B cell (primary cell): ENCODE measurements around the gene ADAMTS14. TPM values are rescaled to one million over a fixed set of nuclear protein-coding genes. Genes with fewer than 3 reads are reported as not detected.

Experiments
- ATAC-seq: fragments of 200-7000 bp; cut with Tn5 transposase; one replicate; pipeline ENCODE4 v1.10.0; 2021; ENCODE audit warnings: low read depth, mild to moderate bottlenecking, moderate number of reproducible peaks, moderate library complexity
- CTCF ChIA-PET: fragments of 350-600 bp; sonication (Branson Sonifier 250); formaldehyde crosslinking; loops from one replicate; lab custom pipeline; 2021; ENCODE audit warnings: antibody characterized with exemption, inconsistent platforms; lab: Charles Lee
- POLR2A ChIA-PET: fragments of 350-600 bp; sonication (Branson Sonifier 250); formaldehyde crosslinking; loops from one replicate; lab custom pipeline; 2021; ENCODE audit warnings: antibody characterized with exemption; lab: Charles Lee
- DNase-seq: peaks from one replicate; pipeline ENCODE4 v3.0.0; 2013
- H2AFZ ChIP-seq: 2 replicates; pipeline ENCODE4 v1.6.1; 2012; ENCODE audit warnings: mild to moderate bottlenecking, low read depth, low read length; ENCODE audit not compliant: insufficient read depth, poor library complexity, severe bottlenecking
- H3K27ac ChIP-seq, 2 donors: 1 replicate in 1 of 2; 2 replicates in 1 of 2; pipeline ENCODE4 v1.5.1; 2012 to 2013; ENCODE audit warnings: low read length in 2 of 2, mild to moderate bottlenecking in 2 of 2, moderate library complexity in 1 of 2
- H3K27me3 ChIP-seq, 4 experiments: fragments of 200-600 bp in 1 of 4; sonication (generic) in 1 of 4; replicated peaks in 1 of 4; 1 replicate in 2 of 4; 2 replicates in 2 of 4; pipeline versions ENCODE4 v1.6.1 to v1.7.0; 2013 to 2016; ENCODE audit warnings: low read length in 3 of 4, mild to moderate bottlenecking in 2 of 4, mixed read lengths in 1 of 4, moderate library complexity in 1 of 4; ENCODE audit not compliant: insufficient read depth in 4 of 4, control insufficient read depth in 3 of 4; ENCODE audit errors: control extremely low read depth in 1 of 4
- H3K36me3 ChIP-seq, 2 experiments: replicated peaks in 1 of 2; 1 replicate in 1 of 2; 2 replicates in 1 of 2; pipeline versions ENCODE4 v1.6.1 to v1.7.1; 2013; ENCODE audit warnings: low read length in 1 of 2; ENCODE audit not compliant: insufficient read depth in 2 of 2, control insufficient read depth in 1 of 2; ENCODE audit errors: control extremely low read depth in 1 of 2, extremely low read depth in 1 of 2
- H3K4me1 ChIP-seq, 2 donors: fragments of 200-600 bp in 1 of 2; sonication (generic) in 1 of 2; 1 replicate in 1 of 2; 2 replicates in 1 of 2; pipeline versions ENCODE4 v1.5.1 to v1.6.1; 2013 to 2017; ENCODE audit warnings: low read length in 2 of 2; ENCODE audit not compliant: control insufficient read depth in 2 of 2, insufficient read depth in 2 of 2
- H3K4me2 ChIP-seq: replicated peaks from 2 replicates; pipeline ENCODE3; 2012; ENCODE audit warnings: mild to moderate bottlenecking, low read depth, low read length; ENCODE audit not compliant: poor library complexity, severe bottlenecking
- H3K4me3 ChIP-seq, 5 experiments: fragments of 200-600 bp in 1 of 5; sonication (generic) in 1 of 5; 1 replicate in 3 of 5; 2 replicates in 2 of 5; pipeline versions ENCODE4 v1.5.1 to v1.7.0; 2011 to 2016; ENCODE audit warnings: low read length in 4 of 5, mild to moderate bottlenecking in 4 of 5, low read depth in 2 of 5, control low read depth in 1 of 5, moderate library complexity in 1 of 5; ENCODE audit not compliant: insufficient read depth in 1 of 5; ENCODE audit errors: control extremely low read depth in 1 of 5, extremely low read depth in 1 of 5
- H3K79me2 ChIP-seq: fragments of 200-600 bp; sonication (generic); one replicate; pipeline ENCODE4 v1.6.0; 2016; ENCODE audit warnings: low read length; ENCODE audit not compliant: control insufficient read depth, insufficient read depth
- H3K9ac ChIP-seq: fragments of 200-600 bp; sonication (generic); 2 replicates; pipeline ENCODE4 v1.6.1; 2017; ENCODE audit warnings: mild to moderate bottlenecking, low read length, moderate library complexity
- H3K9me3 ChIP-seq, 3 donors: one replicate each; pipeline versions ENCODE4 v1.6.1 to v1.7.1; 2013; ENCODE audit warnings: low read length in 2 of 3; ENCODE audit not compliant: control insufficient read depth in 2 of 3, insufficient read depth in 1 of 3; ENCODE audit errors: control extremely low read depth in 1 of 3
- H4K20me1 ChIP-seq: 2 replicates; pipeline ENCODE4 v1.6.0; 2012; ENCODE audit warnings: mild to moderate bottlenecking, low read length; ENCODE audit not compliant: insufficient read depth, control insufficient read depth, poor library complexity, severe bottlenecking
- H3K27ac Mint-ChIP-seq: one replicate; pipeline ENCODE4 v1.8.0; 2021; ENCODE audit warnings: mixed read lengths
- H3K27me3 Mint-ChIP-seq: one replicate; pipeline ENCODE4 v1.8.0; 2021; ENCODE audit warnings: mixed read lengths
- H3K4me1 Mint-ChIP-seq: one replicate; pipeline ENCODE4 v1.8.0; 2021; ENCODE audit warnings: mixed read lengths
- H3K4me3 Mint-ChIP-seq: one replicate; pipeline ENCODE4 v1.8.0; 2021; ENCODE audit warnings: mixed read lengths
- H3K9me3 Mint-ChIP-seq: one replicate; pipeline ENCODE4 v1.8.0; 2022; ENCODE audit warnings: mixed read lengths; ENCODE audit not compliant: insufficient read depth
- EZH2 ChIP-seq: IDR thresholded peaks from 2 replicates; pipeline ENCODE4 v1.6.1; 2012; ENCODE audit warnings: borderline replicate concordance, low read depth, mild to moderate bottlenecking, moderate library complexity, low read length; ENCODE audit not compliant: insufficient read depth, poor library complexity, severe bottlenecking
- WGBS: methylation state at CpG from one replicate; pipeline ENCODE4 v1.1.5; 2013; ENCODE audit warnings: missing lambda C conversion rate; ENCODE audit not compliant: insufficient coverage; 5-methylcytosine and 5-hydroxymethylcytosine counted together
- intact Hi-C: fragments of 100-400 bp; cut with micrococcal nuclease; formaldehyde crosslinking; loops from one replicate; pipeline ENCODE4 v1.10.0; 2022
- polyA plus RNA-seq: library from polyadenylated mRNA; depleted of rRNA; stranded (reverse); fragments of >200 nt; gene quantifications from 2 replicates; pipeline ENCODE4 v1.2.3, GENCODE V29; 2012
- total RNA-seq, 2 donors: library from RNA; stranded (reverse); fragments of 120-200 nt in 1 of 2; gene quantifications; 1 replicate in 1 of 2; 2 replicates in 1 of 2; pipeline versions ENCODE4 v1.2.3 to v1.2.4, GENCODE V29; 2013 to 2022
- TF ChIP-seq, protein P1 (sequence below): fragments of 200-600 bp; IDR thresholded peaks from one replicate; pipeline ENCODE4 v1.8.0; 2022; ENCODE audit warnings: antibody characterized with exemption, mild to moderate bottlenecking

Gene ADAMTS14
- total and polyA plus RNA-seq, 2 donors (not counting 1 experiment from before 2014, with no cell fraction given): not detected

DNA sequence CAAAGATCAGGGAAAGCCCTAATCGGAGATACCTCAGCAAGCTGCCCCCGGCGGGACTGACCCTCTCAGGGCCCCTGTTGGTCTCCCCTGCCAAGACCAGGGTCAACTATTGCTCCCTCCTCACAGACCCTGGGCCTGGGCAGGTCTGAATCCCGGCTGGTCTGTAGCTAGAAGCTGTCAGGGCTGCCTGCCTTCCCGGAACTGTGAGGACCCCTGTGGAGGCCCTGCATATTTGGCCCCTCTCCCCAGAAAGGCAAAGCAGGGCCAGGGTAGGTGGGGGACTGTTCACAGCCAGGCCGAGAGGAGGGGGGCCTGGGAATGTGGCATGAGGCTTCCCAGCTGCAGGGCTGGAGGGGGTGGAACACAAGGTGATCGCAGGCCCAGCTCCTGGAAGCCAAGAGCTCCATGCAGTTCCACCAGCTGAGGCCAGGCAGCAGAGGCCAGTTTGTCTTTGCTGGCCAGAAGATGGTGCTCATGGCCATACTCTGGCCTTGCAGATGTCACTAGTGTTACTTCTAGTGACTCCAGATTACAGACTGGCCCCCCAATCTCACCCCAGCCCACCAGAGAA lies 88.8 kb downstream of the ADAMTS14 start:
- no peak overlapping the region for H3K27ac ChIP-seq
- H3K4me3 ChIP-seq: no peak overlapping the region
- H3K4me1 Mint-ChIP-seq: no peaks in the 10 kb centered on the region
- H3K27ac Mint-ChIP-seq: no peak overlapping the region
- ATAC-seq: no peak
- H3K4me3 Mint-ChIP-seq: no peak overlapping the region
- TF ChIP-seq EZH2: no peak
- TF ChIP-seq, protein P1, sequence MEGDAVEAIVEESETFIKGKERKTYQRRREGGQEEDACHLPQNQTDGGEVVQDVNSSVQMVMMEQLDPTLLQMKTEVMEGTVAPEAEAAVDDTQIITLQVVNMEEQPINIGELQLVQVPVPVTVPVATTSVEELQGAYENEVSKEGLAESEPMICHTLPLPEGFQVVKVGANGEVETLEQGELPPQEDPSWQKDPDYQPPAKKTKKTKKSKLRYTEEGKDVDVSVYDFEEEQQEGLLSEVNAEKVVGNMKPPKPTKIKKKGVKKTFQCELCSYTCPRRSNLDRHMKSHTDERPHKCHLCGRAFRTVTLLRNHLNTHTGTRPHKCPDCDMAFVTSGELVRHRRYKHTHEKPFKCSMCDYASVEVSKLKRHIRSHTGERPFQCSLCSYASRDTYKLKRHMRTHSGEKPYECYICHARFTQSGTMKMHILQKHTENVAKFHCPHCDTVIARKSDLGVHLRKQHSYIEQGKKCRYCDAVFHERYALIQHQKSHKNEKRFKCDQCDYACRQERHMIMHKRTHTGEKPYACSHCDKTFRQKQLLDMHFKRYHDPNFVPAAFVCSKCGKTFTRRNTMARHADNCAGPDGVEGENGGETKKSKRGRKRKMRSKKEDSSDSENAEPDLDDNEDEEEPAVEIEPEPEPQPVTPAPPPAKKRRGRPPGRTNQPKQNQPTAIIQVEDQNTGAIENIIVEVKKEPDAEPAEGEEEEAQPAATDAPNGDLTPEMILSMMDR: no peak
- no peak overlapping the region for H3K4me2 ChIP-seq
- intact Hi-C loops: no loop called here
- H3K36me3 ChIP-seq: no peaks in the 10 kb centered on the region
- H3K9me3 Mint-ChIP-seq: peaks cover 7% of the 10 kb centered on the region
- no peaks in the 10 kb centered on the region for H3K79me2 ChIP-seq
- WGBS: 85% methylated on average over 7 of the region's 7 CpGs
- no peaks in the 10 kb centered on the region for H3K27me3 ChIP-seq
- CTCF ChIA-PET: interaction anchor here (1.4 to 8.8 kb wide), 4 partner anchors 13 to 299 kb away, joined by 5 to 91 read pairs (median 17); no protein-coding TSS in a partner anchor
- H2AFZ ChIP-seq: no peak overlapping the region
- peaks cover 0 to 5% (median 4%) of the 10 kb centered on the region in 3 donors for H3K9me3 ChIP-seq
- H3K4me1 ChIP-seq: no peaks in the 10 kb centered on the region
- no peaks in the 10 kb centered on the region for H4K20me1 ChIP-seq
- DNase-seq: no peak
- POLR2A ChIA-PET: no interaction called here
- no peak overlapping the region for H3K9ac ChIP-seq
- peaks cover 7% of the 10 kb centered on the region for H3K27me3 Mint-ChIP-seq

DNA sequence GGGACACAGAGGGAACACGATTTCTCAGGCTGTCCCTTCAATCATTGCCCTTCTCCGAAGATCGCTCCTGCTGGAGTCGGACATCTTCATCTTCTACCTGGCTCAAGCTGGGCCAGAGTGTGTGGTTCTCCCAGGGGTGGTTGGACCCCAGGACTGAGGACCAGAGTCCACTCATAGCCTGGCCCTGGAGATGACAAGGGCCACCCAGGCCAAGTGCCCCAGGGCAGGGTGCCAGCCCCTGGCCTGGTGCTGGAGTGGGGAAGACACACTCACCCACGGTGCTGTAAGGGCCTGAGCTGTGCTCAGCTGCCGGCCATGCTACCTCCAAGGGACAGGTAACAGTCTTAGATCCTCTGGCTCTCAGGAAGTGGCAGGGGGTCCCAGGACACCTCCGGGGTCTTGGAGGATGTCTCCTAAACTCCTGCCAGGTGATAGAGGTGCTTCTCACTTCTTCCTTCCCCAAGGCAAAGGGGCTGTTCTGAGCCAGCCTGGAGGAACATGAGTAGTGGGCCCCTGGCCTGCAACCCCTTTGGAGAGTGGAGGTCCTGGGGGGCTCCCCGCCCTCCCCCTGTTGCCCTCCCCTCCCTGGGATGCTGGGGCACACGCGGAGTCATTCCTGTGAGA lies 89.5 kb downstream of the ADAMTS14 start:
- H3K27ac Mint-ChIP-seq: no peak overlapping the region
- Histone ChIP-seq H3K9ac (no peak overlapping the region), H3K27ac (no peak overlapping the region), H3K79me2 (no peaks in the 10 kb centered on the region), H4K20me1 (no peaks in the 10 kb centered on the region), H3K4me2 (no peak overlapping the region), H3K4me1 (no peaks in the 10 kb centered on the region), H3K4me3 (no peak overlapping the region), H3K27me3 (no peaks in the 10 kb centered on the region), H2AFZ (no peak overlapping the region), H3K9me3 (peaks cover 0 to 8% (median 8%) of the 10 kb centered on the region in 3 donors), H3K36me3 (no peaks in the 10 kb centered on the region)
- ChIA-PET CTCF (interaction anchor here (0.7 to 8.8 kb wide), 5 partner anchors 203 to 300 kb away, joined by 3 to 91 read pairs (median 4); no protein-coding TSS in a partner anchor), POLR2A (no interaction called here)
- TF ChIP-seq EZH2: no peak
- TF ChIP-seq, protein P1: no peak
- peaks cover 10% of the 10 kb centered on the region for H3K9me3 Mint-ChIP-seq
- 80% methylated on average over 8 of the region's 10 CpGs for WGBS
- ATAC-seq (no peak), DNase-seq (no peak)
- H3K27me3 Mint-ChIP-seq: peaks cover 7% of the 10 kb centered on the region
- no peak overlapping the region for H3K4me3 Mint-ChIP-seq
- intact Hi-C loops: no loop called here
- no peaks in the 10 kb centered on the region for H3K4me1 Mint-ChIP-seq
